Dedifferentiated amniotic fluid mesenchymal stem cell (primary cell): ENCODE results near the gene ZNF536.

Experiments used
- DNase-seq: peaks from one replicate; pipeline ENCODE4 v3.0.0-alpha.2; 2016; ENCODE audit errors: extremely low spot score

Gene ZNF536

GRCh38 chr19:30562981-30563380, 190.8 kb downstream of the ZNF536 start:
- no peak for DNase-seq

GRCh38 chr19:30563691-30564090, 191.5 kb downstream of the ZNF536 start:
- DNase-seq: no peak

DNA sequence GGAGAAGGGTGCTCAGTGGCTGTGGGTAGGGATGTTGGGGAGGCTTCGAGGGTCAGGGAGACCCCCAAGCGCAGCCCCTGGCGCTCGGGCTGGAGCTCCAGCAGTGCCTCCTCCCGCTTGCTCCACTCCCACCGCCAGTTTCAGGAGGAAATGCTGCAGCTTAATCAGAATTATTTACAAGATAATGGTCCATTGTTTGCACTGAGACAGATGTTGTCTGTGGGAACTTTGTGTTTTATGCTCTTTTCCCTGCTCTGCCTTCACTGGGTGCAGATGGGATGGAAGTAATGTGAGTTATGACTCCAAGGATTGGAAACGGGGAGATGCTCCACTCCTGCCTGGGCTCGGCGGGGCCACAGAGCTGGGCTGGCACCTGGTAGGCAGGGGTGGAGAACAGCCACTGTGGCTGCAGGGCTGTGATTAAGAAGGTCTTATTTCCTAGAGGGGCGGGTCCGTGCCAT, 192.4 kb downstream of the ZNF536 start:
- no peak for DNase-seq

GRCh38 chr19:30565636-30566035, 193.5 kb downstream of the ZNF536 start:
- no peak for DNase-seq

DNA sequence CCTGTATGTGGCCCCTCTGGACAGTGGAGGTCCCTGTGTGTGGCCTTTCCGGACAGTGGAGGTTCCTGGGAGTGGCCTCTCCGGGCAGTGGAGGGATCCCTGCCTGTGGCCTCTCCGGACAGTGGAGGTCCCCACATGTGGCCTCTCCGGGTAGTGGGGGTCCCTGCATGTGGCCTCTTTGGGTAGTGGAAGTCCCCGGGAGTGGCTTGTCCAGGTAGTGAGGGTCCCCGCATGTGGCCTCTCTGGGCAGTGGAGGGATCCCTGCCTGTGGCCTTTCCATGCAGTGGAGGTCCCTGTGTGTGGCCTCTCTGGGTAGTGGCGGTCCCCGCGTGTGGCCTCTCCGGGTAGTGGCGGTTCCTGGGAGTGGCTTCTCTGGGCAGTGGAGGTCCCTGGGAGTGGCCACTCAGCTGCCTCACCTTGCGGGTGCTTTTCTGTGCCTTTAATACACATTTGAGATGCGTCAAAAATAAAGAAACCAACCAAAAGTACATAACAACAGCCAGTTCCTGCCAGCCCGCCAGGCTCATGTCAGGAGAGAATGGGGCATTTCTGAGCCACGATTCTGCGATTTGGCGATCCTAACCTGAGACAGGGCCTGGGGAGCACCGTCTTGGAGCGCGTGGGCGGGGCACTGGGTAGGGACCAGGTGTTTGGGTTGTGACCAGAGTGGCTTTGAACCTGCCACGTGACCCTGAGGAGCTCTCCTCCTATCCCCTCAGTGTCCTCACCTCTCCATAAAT, 194.7 kb downstream of the ZNF536 start:
- DNase-seq: no peak

DNA sequence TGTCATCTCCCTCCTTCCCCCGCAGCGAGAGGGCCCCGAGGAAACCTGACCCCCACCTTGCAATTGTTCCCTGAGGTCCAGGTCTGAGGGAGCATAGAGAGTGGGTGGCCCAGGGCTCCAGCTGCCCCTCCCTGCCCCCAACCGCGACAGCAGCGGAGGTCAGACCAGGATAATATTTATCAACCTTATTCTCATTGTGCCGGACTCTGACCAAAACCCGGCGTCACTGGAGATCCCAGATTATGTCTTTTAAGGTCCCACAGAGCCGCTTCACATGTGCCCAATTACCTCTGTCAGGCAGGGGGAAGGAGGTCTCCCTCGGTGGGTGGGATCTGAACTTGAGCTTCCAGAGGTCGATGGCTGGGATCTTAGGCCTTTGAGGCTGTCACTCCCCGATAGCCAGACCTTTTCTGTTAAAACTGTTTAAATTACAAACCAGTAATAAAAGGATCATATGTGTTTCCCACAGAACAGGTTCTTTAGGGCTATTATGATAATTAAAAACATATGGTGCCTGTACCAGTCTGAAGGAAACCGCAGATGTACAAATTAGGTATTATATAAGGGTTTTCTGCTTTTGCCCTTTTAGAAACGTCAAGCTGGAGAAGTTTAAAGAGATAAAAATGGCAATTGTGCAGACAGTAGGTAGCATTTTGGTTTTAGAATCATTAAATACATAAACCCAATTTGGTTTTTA, 195.5 kb downstream of the ZNF536 start:
- no peak for DNase-seq

GRCh38 chr19:30570194-30570593, 198.0 kb downstream of the ZNF536 start:
- DNase-seq: no peak

DNA sequence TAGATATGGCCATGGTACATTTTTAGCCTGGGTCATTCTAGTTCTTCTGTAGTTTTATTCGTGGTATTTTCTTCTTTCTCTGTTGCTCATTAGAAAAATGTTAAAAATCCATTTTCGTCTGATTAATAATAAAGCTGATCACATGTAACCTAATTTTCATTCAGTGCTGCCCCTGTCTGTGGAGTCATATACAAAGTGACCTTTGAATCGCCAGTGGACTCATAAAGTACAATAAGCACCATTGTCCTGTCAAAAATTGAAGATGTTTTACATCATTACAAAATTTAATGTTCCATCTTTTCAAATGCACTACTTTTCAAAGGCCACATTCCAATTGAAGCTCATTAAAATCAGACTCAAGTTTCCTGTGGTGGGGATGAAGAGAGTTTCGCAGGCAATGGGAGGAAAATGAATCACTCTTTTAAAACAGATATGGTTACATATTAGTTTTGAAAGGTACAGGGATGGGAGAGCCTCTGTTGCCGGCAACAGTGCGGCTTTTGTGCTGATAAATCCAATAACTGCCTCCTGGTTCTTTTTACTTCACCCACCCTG, 205.4 kb downstream of the ZNF536 start:
- no peak for DNase-seq

DNA sequence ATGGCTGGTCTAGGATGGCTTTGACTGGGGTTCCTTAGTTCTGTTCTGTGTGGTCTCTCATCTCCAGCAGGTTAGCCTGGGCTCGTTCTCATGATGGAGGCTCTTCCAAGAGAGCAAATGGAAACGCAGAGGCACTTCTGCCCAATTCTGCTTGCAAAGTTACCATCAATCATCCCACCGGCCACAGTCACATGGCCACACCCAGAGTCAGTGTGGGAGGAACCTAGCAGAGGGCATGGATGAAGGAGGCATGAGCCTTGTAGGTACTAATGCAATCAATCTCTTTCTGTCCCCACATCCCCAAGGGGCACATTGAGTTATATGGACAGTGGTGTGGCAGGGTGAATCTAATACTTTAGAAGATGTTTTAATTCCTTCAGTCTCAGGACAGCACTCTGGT, 207.2 kb downstream of the ZNF536 start:
- DNase-seq: no peak

DNA sequence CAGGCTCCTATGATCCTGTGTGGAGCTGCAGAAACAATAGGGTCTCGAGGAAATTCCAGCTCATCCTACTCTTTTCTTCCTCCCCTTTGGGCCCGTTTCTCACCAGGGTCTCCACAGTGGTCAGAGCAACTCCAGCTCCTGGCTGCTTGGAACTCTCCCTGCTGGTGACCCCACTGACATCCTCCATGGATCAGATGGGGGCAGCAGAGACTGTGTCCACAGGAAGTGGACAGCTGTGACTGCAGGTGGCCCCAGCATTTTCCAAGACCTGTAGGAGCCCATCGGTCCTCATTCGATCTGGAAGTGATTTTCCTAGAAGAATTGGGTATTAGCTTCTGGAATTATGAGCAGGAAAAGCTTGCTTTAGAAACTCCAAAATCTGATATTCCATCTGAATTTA, 208.5 kb downstream of the ZNF536 start:
- no peak for DNase-seq

- no peak for DNase-seq
These were observed 211.9 kb downstream of the ZNF536 start for GRCh38 chr19:30584090-30584489.

DNA sequence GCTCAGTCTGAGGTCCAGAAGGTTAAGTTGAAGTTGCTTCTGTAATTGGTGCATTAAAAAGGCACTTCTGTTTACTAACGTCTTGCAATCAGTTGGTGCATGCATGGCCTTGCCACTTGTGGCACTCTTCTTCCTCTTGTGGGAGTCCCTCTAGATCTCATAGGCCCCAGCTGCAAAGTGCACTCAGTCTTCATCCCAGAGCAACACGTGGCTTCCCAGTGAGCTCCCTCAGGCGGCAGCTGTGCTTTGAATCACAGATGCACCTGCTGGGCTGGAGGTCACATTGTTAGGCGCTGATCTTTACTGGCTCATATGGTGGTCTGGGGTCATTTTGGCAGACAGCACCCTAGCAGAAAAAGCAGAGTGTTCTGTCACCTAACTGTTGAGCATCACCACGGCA, 215.7 kb downstream of the ZNF536 start:
- DNase-seq: no peak

DNA sequence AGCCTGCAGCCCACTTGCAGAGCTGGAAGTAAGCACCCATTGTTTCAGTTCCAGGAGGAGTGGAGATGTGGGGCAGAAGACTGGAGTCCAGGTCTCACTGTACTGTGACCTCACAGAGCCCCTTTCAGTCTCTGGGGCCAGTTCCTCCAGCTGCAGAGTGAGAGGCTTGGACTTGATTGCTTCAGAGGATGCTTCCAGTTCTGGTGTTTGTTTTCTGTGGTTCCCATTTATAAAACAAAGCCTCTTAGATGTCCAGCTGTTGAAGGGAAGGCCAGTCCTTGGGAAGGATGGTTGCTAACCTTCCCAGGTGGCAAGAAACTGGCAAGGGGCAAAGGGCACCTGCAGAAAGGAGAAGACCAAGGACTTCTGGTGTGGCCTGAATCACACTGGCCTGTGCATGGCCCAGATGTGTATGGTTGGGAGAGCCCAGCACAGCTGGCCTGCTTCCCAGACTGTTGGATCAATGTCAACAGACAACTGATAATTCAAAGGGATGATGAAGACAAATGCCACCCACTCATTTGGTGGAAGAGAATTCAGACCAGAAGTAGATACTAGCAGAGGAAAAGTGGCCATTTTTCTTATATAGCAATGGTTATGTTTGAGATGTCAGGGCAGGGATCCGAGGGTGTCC, 218.5 kb downstream of the ZNF536 start:
- DNase-seq: no peak

- DNase-seq: no peak
These were observed 221.2 kb downstream of the ZNF536 start for GRCh38 chr19:30593356-30593755.

- no peak for DNase-seq
These were observed 222.0 kb downstream of the ZNF536 start for GRCh38 chr19:30593975-30594745.

- no peak for DNase-seq
These were observed 224.1 kb downstream of the ZNF536 start for GRCh38 chr19:30596268-30596667.

- no peak for DNase-seq
These were observed 224.7 kb downstream of the ZNF536 start for GRCh38 chr19:30596813-30597399.

DNA sequence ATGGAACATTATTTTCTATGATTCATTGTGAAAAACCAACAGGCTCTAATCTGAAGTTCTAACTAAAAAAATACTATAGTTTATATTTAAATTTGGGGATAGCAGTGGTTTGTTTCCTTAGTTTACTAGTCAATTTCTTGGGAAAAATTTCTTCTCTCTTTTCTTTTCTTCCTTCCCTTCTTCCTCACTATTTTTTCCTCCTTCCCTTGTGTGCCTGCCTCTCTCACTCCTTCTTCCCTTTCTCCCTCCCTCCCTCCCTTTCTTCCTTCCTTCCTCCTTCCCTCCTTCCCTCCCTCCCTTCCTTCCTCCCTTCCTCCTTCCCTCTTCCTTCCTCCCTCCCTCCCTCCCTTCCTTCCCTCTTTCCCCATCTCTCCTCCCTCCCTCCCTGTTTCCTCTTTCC, 226.5 kb downstream of the ZNF536 start:
- no peak for DNase-seq

GRCh38 chr19:30602661-30603350, 230.6 kb downstream of the ZNF536 start:
- no peak for DNase-seq

GRCh38 chr19:30604657-30605056, 232.5 kb downstream of the ZNF536 start:
- no peak for DNase-seq

DNA sequence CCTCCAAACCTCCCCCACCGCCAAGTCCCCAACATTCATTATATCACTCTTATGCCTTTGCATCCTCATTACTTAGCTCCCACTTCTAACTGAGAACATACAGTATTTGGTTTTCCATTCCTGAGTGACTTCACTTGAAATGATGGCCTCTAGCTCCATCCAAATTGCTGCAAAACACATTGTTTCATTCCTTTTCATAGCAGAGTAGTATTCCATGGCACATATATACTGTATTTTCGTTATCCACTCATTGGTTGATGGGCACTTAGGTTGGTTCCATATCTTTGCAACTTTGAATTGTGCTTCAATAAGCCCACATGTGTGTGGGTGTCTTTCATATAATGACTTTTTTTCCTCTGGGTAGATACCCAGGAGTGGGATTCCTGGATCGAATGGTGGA, 233.1 kb downstream of the ZNF536 start:
- no peak for DNase-seq
